ENCODE results near the gene ZFPL1. TPM values are rescaled to one million over a fixed set of nuclear protein-coding genes. Genes with fewer than 3 reads are reported as not detected.
A peak's percentile ranks its signal among the peaks of the same experiment; 100 is the strongest.
"Not testable (repeated sequence)": the region's sequence is repeated elsewhere in the genome, so short reads cannot be mapped to it uniquely, and the experiment has no call there.

ZFPL1 gene
- total and polyA plus RNA-seq, 8 donors, result 15.2 to 52.1 (median 18.3) TPM

GRCh38 chr11:65116370-65117205 lies 32.6 kb downstream of the ZFPL1 start:
- intact Hi-C loops (cut with DNase I), result loop anchor here in 1 of 3 donors (10.0 kb wide), 1 partner anchor 102 kb away; the partner anchor contains the start of gene ARL2
- Histone ChIP-seq H3K4me3 (peak overlapping the region; percentile 43 to 88 (median 82)), H3K36me3 (peaks cover 2 to 19% (median 3%) of the 10 kb centered on the region in 3 donors), H3K27me3 (no peaks in the 10 kb centered on the region), H3K9me3 (no peaks in the 10 kb centered on the region), H3K27ac (peak overlapping the region; percentile 81 to 97 (median 84)), H3K4me1 (peaks cover 34 to 45% (median 37%) of the 10 kb centered on the region in 3 donors)
- ATAC-seq, result peak in 3 of 4 donors; percentile 3 to 10 (median 5)
- DNase-seq, result peak in 5 of 6 donors; percentile 49 to 88 (median 75)
- TF ChIP-seq, protein P1, sequence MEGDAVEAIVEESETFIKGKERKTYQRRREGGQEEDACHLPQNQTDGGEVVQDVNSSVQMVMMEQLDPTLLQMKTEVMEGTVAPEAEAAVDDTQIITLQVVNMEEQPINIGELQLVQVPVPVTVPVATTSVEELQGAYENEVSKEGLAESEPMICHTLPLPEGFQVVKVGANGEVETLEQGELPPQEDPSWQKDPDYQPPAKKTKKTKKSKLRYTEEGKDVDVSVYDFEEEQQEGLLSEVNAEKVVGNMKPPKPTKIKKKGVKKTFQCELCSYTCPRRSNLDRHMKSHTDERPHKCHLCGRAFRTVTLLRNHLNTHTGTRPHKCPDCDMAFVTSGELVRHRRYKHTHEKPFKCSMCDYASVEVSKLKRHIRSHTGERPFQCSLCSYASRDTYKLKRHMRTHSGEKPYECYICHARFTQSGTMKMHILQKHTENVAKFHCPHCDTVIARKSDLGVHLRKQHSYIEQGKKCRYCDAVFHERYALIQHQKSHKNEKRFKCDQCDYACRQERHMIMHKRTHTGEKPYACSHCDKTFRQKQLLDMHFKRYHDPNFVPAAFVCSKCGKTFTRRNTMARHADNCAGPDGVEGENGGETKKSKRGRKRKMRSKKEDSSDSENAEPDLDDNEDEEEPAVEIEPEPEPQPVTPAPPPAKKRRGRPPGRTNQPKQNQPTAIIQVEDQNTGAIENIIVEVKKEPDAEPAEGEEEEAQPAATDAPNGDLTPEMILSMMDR (IDR thresholded peaks at IDR 0.05), result no peak
- WGBS, 2 donors, result 12 to 14% methylated on average over 62 to 68 of the region's 68 CpGs
- FAIRE-seq, result no peak

- intact Hi-C loops (cut with DNase I), result loop anchor here in 1 of 3 donors (10.0 kb wide), 1 partner anchor 103 kb away; the partner anchor contains the start of gene ARL2
- FAIRE-seq (peak; percentile 91), DNase-seq (peak; percentile 98 to 100 (median 100)), ATAC-seq (peak; percentile 72 to 89 (median 82))
- TF ChIP-seq, protein P1 (IDR thresholded peaks at IDR 0.05), result peak; percentile 88 to 94 (median 90)
- no peaks in the 10 kb centered on the region for H3K9me3 ChIP-seq
- H3K4me3 ChIP-seq, result peak within 1 kb of the TSS; percentile 43 to 88 (median 82)
- peak within 1 kb of the TSS; percentile 81 to 97 (median 84) for H3K27ac ChIP-seq
- no peaks in the 10 kb centered on the region for H3K27me3 ChIP-seq
- WGBS, 2 donors, result 0 to 1% methylated on average over 89 of the region's 89 CpGs
- H3K36me3 ChIP-seq, result peaks cover 2 to 19% (median 3%) of the 10 kb centered on the region in 3 donors
- H3K4me1 ChIP-seq, result peaks cover 34 to 45% (median 37%) of the 10 kb centered on the region in 3 donors
These were observed 33.4 kb downstream of the ZFPL1 start, which contains the start of gene ZNHIT2 for GRCh38 chr11:65117206-65118096. TSS of gene ZNHIT2 (minus strand) at chr11:65117701. CDS start at chr11:65117653, 48 bp downstream.

DNA sequence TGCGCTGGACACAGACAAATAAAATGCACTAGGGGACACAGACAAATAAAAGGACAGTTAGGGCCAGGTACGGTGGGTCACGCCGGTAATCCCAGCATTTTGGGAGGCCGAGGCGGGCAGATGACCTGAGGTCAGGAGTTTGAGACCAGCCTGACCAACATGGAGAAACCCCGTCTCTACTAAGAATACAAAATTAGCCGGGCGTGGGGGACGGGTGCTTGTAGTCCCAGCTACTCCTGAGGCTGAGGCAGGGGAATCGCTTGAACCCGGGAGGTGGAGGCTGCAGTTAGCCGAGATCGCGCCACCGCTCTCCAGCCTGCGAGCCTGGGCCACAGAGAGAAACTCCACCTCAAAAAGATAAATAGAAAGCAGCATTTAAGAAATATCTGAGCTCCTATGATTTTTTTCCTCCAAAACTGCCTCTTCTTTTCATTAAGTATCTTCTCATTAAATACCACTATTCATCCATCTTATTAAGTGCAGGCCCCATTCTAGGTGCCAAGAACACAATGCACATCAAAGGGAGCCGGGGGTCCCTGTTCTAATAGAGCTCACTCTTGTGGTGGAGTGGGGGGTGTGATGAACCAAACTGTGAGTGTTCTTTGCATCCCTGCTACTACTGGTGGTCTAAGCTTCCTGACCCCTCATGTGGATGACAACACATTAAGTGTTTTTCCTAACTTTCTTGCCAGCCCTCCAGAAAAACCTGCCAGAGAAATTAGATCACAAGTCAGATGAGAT lies 34.2 kb downstream of the ZFPL1 start:
- H3K4me1 ChIP-seq, result peaks cover 29 to 40% (median 36%) of the 10 kb centered on the region in 3 donors
- WGBS, 2 donors, result 75 to 81% methylated on average over 18 of the region's 18 CpGs
- H3K27ac ChIP-seq, result no peak overlapping the region
- no peaks in the 10 kb centered on the region for H3K27me3 ChIP-seq
- DNase-seq (peak in 4 of 6 donors; percentile 13 to 58 (median 54)), ATAC-seq (no peak), FAIRE-seq (no peak)
- peaks cover 2 to 19% (median 3%) of the 10 kb centered on the region in 3 donors for H3K36me3 ChIP-seq
- no peak overlapping the region for H3K4me3 ChIP-seq
- intact Hi-C loops (cut with DNase I), result loop anchor here in 1 of 3 donors (10.0 kb wide), 1 partner anchor 103 kb away; the partner anchor contains the start of gene ARL2
- TF ChIP-seq, protein P1 (IDR thresholded peaks at IDR 0.05), result no peak
- H3K9me3 ChIP-seq, result no peaks in the 10 kb centered on the region

DNA sequence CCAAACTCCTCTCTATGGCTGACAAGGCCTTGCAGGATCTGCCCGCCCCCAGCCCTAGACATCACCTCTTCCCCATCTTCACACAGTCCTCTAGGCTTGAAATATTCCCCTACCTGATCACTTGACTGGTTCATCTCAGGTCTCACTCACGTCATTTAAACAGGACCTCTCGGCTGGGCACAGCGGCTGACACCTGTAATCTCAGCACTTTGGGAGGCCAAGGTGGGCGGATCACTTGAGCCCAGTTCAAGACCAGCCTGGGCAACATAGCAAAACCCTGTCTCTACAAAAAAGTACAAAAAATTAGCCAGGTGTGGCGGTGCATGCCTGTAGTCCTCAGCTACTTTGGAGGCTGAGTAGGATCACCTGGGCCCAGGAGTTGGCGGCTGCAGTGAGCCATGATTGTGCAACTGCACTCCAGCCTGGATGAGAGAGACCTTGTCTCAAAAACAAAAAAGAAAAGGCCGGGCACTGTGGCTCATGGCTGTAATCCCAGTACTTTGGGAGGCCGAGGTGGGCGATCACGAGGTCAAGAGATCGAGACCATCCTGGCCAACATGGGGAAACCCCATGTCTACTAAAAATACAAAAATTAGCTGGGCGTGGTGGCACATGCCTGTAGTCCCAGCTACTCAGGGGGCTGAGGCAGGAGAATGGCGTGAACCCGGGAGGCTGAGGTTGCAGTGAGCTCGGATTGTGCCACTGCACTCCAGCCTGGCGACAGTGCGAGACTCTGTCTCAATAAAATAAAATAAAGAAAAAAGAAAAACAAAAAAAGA lies 35.1 kb downstream of the ZFPL1 start:
- intact Hi-C loops (cut with DNase I), result loop anchor here in 1 of 3 donors (10.0 kb wide), 1 partner anchor 104 kb away; the partner anchor contains the start of gene ARL2

More for the DNA sequence above, 35.1 kb downstream of the ZFPL1 start:
- FAIRE-seq, H3K9me3 ChIP-seq, ATAC-seq, H3K27ac ChIP-seq, H3K4me3 ChIP-seq, H3K27me3 ChIP-seq: not testable (repeated sequence)
- peak in 2 of 6 donors; percentile 8 to 36 for DNase-seq
- peaks cover 2 to 19% (median 3%) of the 10 kb centered on the region in 3 donors for H3K36me3 ChIP-seq
- WGBS, 2 donors, result 83 to 89% methylated on average over 18 of the region's 18 CpGs
- peaks cover 22 to 32% (median 28%) of the 10 kb centered on the region in 3 donors for H3K4me1 ChIP-seq

All from pancreas (tissue), 10 donors.